RCC 7860 (cell line): ENCODE data around the gene AKAP8L.

ENCODE experiments used
- DNase-seq: peaks from one replicate; pipeline ENCODE4 v3.0.0-alpha.2; 2015; ENCODE audit warnings: low spot score
- FAIRE-seq: peaks from 2 replicates; lab custom pipeline; 2012; peaks lifted over from hg19 to GRCh38; lab: Jason Lieb, UNC

AKAP8L gene

GRCh38 chr19:15436012-15436825 is 17.4 kb upstream of the AKAP8L start:
- FAIRE-seq, result no peak
- no peak for DNase-seq

GRCh38 chr19:15433519-15434069 is 14.8 kb upstream of the AKAP8L start:
- FAIRE-seq (no peak), DNase-seq (no peak)

- FAIRE-seq (no peak), DNase-seq (peak; percentile 64)
These were observed 14.1 kb upstream of the AKAP8L start for GRCh38 chr19:15432629-15433518.

- FAIRE-seq, result no peak
- no peak for DNase-seq
These were observed 13.3 kb upstream of the AKAP8L start for GRCh38 chr19:15432018-15432494.

- no peak for FAIRE-seq
These were observed 12.7 kb upstream of the AKAP8L start for GRCh38 chr19:15431396-15432017.

GRCh38 chr19:15430526-15431120 is 11.8 kb upstream of the AKAP8L start:
- FAIRE-seq (no peak), DNase-seq (no peak)

More at GRCh38 chr19:15431396-15432017, 12.7 kb upstream of the AKAP8L start:
- no peak for DNase-seq

GRCh38 chr19:15429825-15430467 is 11.2 kb upstream of the AKAP8L start:
- FAIRE-seq, result no peak

GRCh38 chr19:15428956-15429824 is 10.4 kb upstream of the AKAP8L start:
- DNase-seq (no peak), FAIRE-seq (no peak)

More at GRCh38 chr19:15429825-15430467, 11.2 kb upstream of the AKAP8L start:
- no peak for DNase-seq

- no peak for FAIRE-seq
- no peak for DNase-seq
These were observed 9.2 kb upstream of the AKAP8L start for GRCh38 chr19:15427991-15428471.

GRCh38 chr19:15427350-15427700 is 8.5 kb upstream of the AKAP8L start:
- FAIRE-seq, result no peak
- DNase-seq, result no peak

- no peak for FAIRE-seq
These were observed 7.9 kb upstream of the AKAP8L start for GRCh38 chr19:15426485-15427349.

GRCh38 chr19:15425321-15425950 is 6.6 kb upstream of the AKAP8L start:
- DNase-seq (no peak), FAIRE-seq (no peak)

More at GRCh38 chr19:15426485-15427349, 7.9 kb upstream of the AKAP8L start:
- DNase-seq, result no peak

GRCh38 chr19:15424692-15425272 is 6.0 kb upstream of the AKAP8L start:
- FAIRE-seq (no peak), DNase-seq (no peak)

GRCh38 chr19:15424121-15424520 is 5.3 kb upstream of the AKAP8L start:
- no peak for FAIRE-seq

GRCh38 chr19:15423130-15423529 is 4.3 kb upstream of the AKAP8L start:
- no peak for FAIRE-seq

More at GRCh38 chr19:15424121-15424520, 5.3 kb upstream of the AKAP8L start:
- DNase-seq, result no peak

GRCh38 chr19:15422296-15423075 is 3.7 kb upstream of the AKAP8L start:
- FAIRE-seq (no peak), DNase-seq (no peak)

More at GRCh38 chr19:15423130-15423529, 4.3 kb upstream of the AKAP8L start:
- no peak for DNase-seq
